HG03457 (cell line): ENCODE measurements around the gene OST4.
A peak's percentile ranks its signal among the peaks of the same experiment; 100 is the strongest.
"Not testable (repeated sequence)": the region's sequence is repeated elsewhere in the genome, so short reads cannot be mapped to it uniquely, and the experiment has no call there.

ENCODE experiments used
- ATAC-seq: cut with Tn5 transposase; IDR thresholded peaks from one replicate; pipeline ENCODE4 v1.9.1; 2021; ENCODE audit warnings: moderate number of reproducible peaks; ENCODE audit not compliant: unreplicated experiment

OST4 gene

GRCh38 chr2:27080140-27080469 is 8.7 kb upstream of the OST4 start:
- no peak for ATAC-seq

GRCh38 chr2:27079233-27080139 is 8.0 kb upstream of the OST4 start:
- ATAC-seq = no peak

DNA sequence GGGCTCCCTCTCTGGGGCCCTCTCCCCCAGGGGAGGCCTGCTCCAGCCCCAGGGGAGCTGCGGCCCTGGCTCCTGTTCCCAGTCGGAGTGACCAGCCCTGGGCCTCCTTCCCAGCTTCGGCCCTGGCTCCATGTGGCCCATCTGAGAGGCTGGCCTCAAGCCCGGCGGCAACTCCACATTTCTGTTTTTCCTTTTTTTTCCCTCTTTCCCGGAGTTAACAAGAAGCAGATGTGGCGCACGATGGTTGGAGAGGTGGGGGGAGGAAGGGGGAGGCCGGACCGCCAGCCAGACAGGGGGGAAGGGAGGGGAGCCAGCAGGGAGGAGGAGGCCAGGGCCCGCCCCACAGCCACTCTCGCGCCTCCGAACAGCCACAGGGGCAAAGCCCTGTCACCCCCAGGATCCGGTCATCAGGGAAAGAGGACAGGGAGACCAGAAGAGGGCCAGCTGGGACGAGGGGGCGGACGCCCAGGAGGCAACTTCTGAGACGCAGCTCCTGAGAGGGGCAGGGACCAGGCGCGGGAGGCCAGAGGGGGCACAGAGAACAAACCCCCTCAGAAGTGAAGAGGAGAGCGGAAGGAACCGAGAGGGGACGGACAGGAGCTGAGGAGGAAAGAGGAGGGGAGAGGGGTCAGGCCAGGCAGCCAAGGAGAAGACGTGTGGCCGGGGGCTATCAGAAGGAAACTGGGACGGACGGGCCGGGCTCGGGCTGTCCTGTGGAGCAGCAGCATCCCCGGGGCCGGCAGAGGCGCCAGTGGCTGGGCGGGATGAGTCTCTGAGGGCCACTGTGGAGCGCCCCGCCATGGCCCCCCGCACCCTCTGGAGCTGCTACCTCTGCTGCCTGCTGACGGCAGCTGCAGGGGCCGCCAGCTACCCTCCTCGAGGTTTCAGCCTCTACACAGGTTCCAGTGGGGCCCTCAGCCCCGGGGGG is 7.1 kb upstream of the OST4 start, which contains the start of gene EMILIN1:
Gene EMILIN1, plus strand, starts transcription at position 349 of the 928 bp plus-strand sequence. Its CDS starts 451 bp downstream, at position 800.
- ATAC-seq = no peak

- no peak for ATAC-seq
These were observed 5.8 kb upstream of the OST4 start for GRCh38 chr2:27077231-27077630.

DNA sequence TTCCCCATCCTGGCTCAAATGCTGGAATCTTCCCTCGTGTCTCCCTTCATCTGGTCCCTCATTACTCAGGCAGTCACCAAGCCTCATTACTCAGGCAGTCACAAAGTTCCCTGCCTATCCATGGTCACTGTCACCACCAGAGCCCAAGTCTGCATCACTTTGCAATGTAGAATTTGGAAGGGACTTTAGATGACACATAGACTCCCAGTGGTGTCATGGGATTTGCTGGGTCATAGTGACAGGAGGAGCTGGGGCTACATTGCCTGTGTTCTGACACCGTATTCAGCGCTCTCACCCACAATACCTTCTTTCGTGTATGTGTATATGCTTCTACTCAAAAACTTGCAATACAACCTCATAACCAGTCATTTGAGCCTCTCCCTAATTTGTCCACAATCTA is 4.9 kb upstream of the OST4 start:
- ATAC-seq = no peak

- not testable (repeated sequence) for ATAC-seq
These were observed 4.1 kb upstream of the OST4 start for GRCh38 chr2:27075566-27075871.

- no peak for ATAC-seq
These were observed 3.5 kb upstream of the OST4 start for GRCh38 chr2:27074738-27075565.

GRCh38 chr2:27073782-27074181 is 2.3 kb upstream of the OST4 start:
- ATAC-seq = no peak

GRCh38 chr2:27072920-27073319 is 1.5 kb upstream of the OST4 start:
- ATAC-seq = no peak

DNA sequence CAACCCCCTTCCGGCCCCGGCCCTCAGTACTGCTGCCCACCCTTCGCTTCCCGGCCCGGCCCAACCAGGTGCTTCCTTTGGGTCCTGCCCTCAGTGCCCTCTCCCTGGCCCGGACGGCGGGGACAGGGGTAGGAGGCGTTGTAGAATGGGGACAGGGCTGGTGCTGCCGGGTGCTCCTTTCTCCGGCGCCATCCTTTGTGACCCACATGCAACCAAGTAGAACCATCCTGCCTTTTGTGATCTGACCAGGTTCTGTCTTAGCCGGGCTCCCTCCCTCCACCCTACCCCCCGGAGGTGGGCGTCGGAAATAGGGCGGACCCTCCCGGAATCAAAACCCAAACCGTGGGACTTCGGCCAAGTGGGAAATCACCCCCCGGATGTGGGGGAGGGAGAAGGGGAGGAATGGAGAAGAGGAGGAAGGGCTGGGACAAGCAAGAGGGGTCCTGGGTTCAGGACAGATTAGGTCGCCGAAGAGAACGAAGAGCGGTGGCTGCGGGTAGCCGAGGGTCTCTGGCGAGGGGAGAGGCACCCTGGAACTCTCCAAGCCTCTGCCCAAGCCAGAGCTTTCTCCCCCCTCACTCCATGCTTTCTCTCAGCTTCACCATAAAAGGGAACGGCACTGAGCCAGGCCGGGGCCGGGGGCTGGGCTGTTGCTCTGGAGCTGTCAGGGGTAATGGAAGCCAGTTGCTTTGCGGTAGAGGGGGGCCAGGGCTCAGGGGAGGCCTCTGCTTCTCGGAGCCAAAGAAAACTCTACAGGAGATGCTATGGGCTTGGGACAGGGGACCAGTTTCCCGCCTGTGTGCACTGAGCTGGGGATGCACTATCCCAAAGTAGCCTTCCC is 756 bp upstream of the OST4 start:
- peak; percentile 2 for ATAC-seq

GRCh38 chr2:27070653-27071276 is 689 bp downstream of the OST4 start:
- ATAC-seq = no peak

GRCh38 chr2:27069961-27070618 is 1.4 kb downstream of the OST4 start:
- no peak for ATAC-seq

DNA sequence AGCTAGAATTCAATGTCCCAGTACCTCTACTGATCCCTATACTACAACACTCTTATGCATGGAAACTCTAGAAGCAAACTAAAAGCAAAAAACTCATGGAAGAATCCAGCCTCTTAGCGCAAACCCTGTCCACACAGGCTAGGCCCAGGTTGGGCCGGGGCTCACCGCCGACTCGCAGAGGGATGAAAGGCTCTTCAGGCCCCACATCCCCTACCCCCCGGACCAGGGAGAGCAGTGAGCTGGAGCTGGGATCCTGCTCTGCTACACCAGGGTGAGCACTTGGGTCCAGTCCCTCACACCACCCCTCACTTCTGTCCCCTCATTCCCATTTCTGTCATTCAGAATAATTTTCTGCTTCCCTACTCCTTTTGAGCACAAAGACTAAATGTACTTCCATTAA is 2.0 kb downstream of the OST4 start:
- no peak for ATAC-seq

GRCh38 chr2:27067385-27067784 is 4.1 kb downstream of the OST4 start:
- no peak for ATAC-seq

- no peak for ATAC-seq
These were observed 6.3 kb downstream of the OST4 start for GRCh38 chr2:27065128-27065527.

- ATAC-seq = no peak
These were observed 11.1 kb downstream of the OST4 start for GRCh38 chr2:27060323-27060722.

GRCh38 chr2:27059141-27059820 is 12.2 kb downstream of the OST4 start:
- no peak for ATAC-seq

- no peak for ATAC-seq
These were observed 13.2 kb downstream of the OST4 start for GRCh38 chr2:27058210-27058609.

DNA sequence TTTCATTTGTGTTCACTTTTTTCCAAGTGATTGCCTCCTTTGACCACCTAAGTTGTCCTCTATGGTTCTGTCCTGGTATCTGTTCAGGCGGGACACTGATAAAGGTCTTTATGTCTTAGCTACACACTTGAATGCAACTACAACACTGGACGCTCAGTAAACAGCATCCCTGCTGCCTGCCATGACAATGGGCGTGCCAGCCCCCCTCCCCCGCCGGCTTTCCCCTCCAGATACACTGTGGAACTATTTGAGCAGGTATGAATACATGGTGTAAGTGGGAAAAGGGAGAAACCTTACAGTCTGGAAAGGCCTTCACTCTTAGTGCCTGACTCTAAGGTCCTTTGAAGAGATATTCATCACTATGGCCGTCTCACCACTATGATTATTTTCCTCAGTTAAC is 14.3 kb downstream of the OST4 start:
- ATAC-seq = no peak
